Caco-2 (cell line): ENCODE data around the gene BCOR. TPM values are rescaled to one million over a fixed set of nuclear protein-coding genes. Genes with fewer than 3 reads are reported as not detected.

Experiments used
- BruUV-seq: library from RNA; stranded (reverse); fragments of 400-500 nt; replicated peaks from 2 replicates; lab custom pipeline; 2021; lab: Mats Ljungman, UMichigan
- CTCF ChIA-PET: fragments of 300-600 bp; sonication (Branson Sonifier 250); formaldehyde crosslinking; loops from one replicate; lab custom pipeline; 2022; ENCODE audit warnings: antibody characterized with exemption; lab: Charles Lee
- POLR2A ChIA-PET: fragments of 300-600 bp; sonication (Branson Sonifier 250); formaldehyde crosslinking; loops from one replicate; lab custom pipeline; 2022; ENCODE audit warnings: antibody characterized with exemption; lab: Charles Lee
- DNase-seq, 2 experiments: peaks; one replicate each; pipeline versions ENCODE4 v3.0.0 to v3.0.0-alpha.2; 2020 to 2022
- H3K27me3 ChIP-seq: replicated peaks from 2 replicates; pipeline ENCODE4 v1.6.0; 2011; ENCODE audit warnings: low read length; ENCODE audit not compliant: control insufficient read depth, insufficient read depth
- H3K36me3 ChIP-seq: 2 replicates; pipeline ENCODE4 v1.5.1; 2011; ENCODE audit warnings: low read length; ENCODE audit not compliant: control insufficient read depth, insufficient read depth
- H3K4me1 ChIP-seq: fragments of 250-450 bp; sonication (Bioruptor Pico); 2 replicates; pipeline ENCODE4 v1.5.1; 2020; ENCODE audit warnings: mild to moderate bottlenecking
- H3K4me3 ChIP-seq: 2 replicates; pipeline ENCODE4 v1.5.1; 2011; ENCODE audit warnings: low read depth, mild to moderate bottlenecking, control low read depth, low read length
- H3K9me3 ChIP-seq: fragments of 250-450 bp; sonication (Bioruptor Pico); 2 replicates; pipeline ENCODE4 v1.5.1; 2020; ENCODE audit warnings: mild to moderate bottlenecking, moderate library complexity
- H3K27ac Mint-ChIP-seq: one replicate; pipeline ENCODE4 v1.8.0; 2022; ENCODE audit warnings: mixed read lengths; ENCODE audit not compliant: unreplicated experiment
- H3K27me3 Mint-ChIP-seq: one replicate; pipeline ENCODE4 v1.8.0; 2022; ENCODE audit warnings: mixed read lengths; ENCODE audit not compliant: insufficient read depth, unreplicated experiment
- H3K36me3 Mint-ChIP-seq: one replicate; pipeline ENCODE4 v1.8.0; 2022; ENCODE audit warnings: mild to moderate bottlenecking, mixed read lengths; ENCODE audit not compliant: insufficient read depth, unreplicated experiment
- H3K4me1 Mint-ChIP-seq: one replicate; pipeline ENCODE4 v1.8.0; 2022; ENCODE audit warnings: low read depth, mixed read lengths; ENCODE audit not compliant: unreplicated experiment
- H3K4me3 Mint-ChIP-seq: one replicate; pipeline ENCODE4 v1.8.0; 2022; ENCODE audit warnings: mild to moderate bottlenecking, moderate library complexity, mixed read lengths; ENCODE audit not compliant: unreplicated experiment
- H3K9me3 Mint-ChIP-seq: one replicate; pipeline ENCODE4 v1.8.0; 2022; ENCODE audit warnings: mixed read lengths; ENCODE audit not compliant: unreplicated experiment
- intact Hi-C: fragments of 100-400 bp; cut with micrococcal nuclease; formaldehyde crosslinking; loops from one replicate; pipeline ENCODE4 v1.10.0; 2022; ENCODE audit not compliant: unreplicated experiment
- total RNA-seq: library from RNA; stranded (reverse); gene quantifications from 2 replicates; pipeline ENCODE4 v1.2.3, GENCODE V29; 2022
- TF ChIP-seq, protein P1 (sequence below), 2 experiments: fragments of 200-600 bp in 1 of 2; IDR thresholded peaks; 1 replicate in 1 of 2; 2 replicates in 1 of 2; pipeline versions ENCODE4 v1.5.1 to v1.8.0; 2011 to 2022; ENCODE audit warnings: antibody characterized with exemption in 1 of 2, control low read depth in 1 of 2, inconsistent platforms in 1 of 2, low read depth in 1 of 2, low read length in 1 of 2, mild to moderate bottlenecking in 1 of 2, moderate library complexity in 1 of 2; ENCODE audit not compliant: insufficient read depth in 1 of 2, severe bottlenecking in 1 of 2, unreplicated experiment in 1 of 2

Gene BCOR
- total RNA-seq, 1 experiment from 2014 or later = 16.2 TPM

DNA sequence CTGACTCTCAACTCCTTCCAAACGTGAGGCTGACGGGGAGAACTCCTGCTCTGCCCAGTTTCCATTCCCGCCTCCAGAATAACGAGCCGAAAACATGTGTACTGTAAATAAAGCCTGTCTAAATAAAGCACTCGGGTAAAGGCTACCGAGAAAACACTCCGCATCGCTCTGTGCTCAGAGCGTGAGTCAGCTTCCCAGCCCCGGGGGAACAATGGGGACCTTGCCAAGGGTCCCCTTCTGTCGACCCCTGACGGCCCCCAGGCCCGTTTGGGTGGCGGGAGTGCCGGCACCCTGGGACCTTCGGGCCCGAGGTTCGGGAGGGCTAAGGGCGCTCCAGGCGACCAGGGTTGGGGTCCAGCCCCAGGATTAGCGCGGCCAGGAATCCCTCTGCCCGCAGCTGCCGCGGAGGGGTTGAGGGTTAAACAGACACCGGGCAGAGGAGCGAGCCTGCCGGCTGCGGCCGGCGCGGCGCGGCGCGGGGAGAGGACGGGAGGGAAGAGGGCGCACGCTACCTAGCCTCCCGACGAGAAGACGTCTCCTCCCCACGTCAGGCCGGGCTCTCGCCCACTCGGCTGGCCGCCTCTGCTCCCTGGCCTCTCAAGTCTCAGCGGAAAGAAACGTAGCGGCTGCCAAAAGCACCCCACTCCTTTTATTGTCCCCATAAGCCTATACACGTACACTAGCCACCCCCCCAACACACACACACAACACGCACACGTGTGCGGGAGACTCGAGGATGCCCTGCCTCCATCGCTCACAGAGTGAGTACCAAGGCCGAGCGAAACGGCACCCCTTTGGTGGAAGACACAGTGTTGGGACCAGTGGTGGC lies 85.5 kb downstream of the BCOR start:
- H3K4me3 ChIP-seq = peak overlapping the region; percentile 69
- CTCF ChIA-PET = no interaction called here
- H3K4me3 Mint-ChIP-seq = peak overlapping the region; percentile 74

DNA sequence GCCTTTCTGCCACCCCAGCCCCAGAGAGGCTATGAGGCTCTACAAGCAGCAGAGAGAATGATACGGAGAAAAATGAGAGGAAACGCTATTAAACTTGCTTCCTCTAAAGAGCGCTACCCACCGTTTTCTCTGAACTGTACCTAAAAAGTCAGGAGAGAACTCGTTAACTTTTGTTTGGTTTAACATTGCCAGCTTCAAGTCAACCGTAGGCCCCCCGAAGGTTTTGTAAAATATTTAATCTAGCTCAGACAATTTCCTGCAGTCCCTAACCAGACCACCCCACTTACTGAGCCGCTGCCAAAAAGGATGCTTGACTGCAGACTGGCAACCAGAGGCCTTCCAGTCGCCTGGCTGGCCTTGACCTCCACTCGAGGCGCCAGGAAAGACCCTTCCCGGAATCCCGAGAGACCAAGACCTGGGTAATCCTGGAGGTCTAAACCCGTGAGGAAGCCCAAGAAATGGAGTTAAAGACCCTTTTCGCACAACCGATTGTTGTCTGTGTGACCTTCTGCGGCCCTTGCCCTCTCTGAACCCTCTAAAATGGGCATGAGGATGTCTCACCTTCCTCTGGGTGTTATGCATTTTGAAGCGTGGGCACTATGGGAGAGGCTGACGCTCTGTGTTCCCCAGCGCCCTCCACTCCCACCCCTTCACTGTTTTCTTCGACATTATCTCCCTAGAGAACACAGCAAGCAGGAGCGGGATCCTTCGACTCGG lies 86.3 kb downstream of the BCOR start:
- Mint-ChIP-seq H3K9me3 (no peaks in the 10 kb centered on the region), H3K27me3 (no peaks in the 10 kb centered on the region), H3K36me3 (peaks cover 17% of the 10 kb centered on the region), H3K4me1 (peaks cover 8% of the 10 kb centered on the region), H3K27ac (peak overlapping the region; percentile 89), H3K4me3 (peak overlapping the region; percentile 74)
- Histone ChIP-seq H3K4me3 (peak overlapping the region; percentile 69), H3K27me3 (no peaks in the 10 kb centered on the region), H3K36me3 (no peaks in the 10 kb centered on the region), H3K4me1 (peaks cover 20% of the 10 kb centered on the region), H3K9me3 (no peaks in the 10 kb centered on the region)
- ChIA-PET POLR2A (no interaction called here), CTCF (interaction anchor here (0.7 kb wide), 1 partner anchor 161 kb away, joined by 4 read pairs; no protein-coding TSS in a partner anchor)
- intact Hi-C loops = loop anchor here (2.0 to 10.0 kb wide), 4 partner anchors 87 to 253 kb away; no protein-coding TSS in a partner anchor
- no TSS peak for BruUV-seq
- no peak for DNase-seq
- TF ChIP-seq, protein P1, sequence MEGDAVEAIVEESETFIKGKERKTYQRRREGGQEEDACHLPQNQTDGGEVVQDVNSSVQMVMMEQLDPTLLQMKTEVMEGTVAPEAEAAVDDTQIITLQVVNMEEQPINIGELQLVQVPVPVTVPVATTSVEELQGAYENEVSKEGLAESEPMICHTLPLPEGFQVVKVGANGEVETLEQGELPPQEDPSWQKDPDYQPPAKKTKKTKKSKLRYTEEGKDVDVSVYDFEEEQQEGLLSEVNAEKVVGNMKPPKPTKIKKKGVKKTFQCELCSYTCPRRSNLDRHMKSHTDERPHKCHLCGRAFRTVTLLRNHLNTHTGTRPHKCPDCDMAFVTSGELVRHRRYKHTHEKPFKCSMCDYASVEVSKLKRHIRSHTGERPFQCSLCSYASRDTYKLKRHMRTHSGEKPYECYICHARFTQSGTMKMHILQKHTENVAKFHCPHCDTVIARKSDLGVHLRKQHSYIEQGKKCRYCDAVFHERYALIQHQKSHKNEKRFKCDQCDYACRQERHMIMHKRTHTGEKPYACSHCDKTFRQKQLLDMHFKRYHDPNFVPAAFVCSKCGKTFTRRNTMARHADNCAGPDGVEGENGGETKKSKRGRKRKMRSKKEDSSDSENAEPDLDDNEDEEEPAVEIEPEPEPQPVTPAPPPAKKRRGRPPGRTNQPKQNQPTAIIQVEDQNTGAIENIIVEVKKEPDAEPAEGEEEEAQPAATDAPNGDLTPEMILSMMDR (IDR thresholded peaks at IDR 0.05; ENCODE audit: insufficient read depth in 1 of 2, low read depth in 1 of 2, low read length in 1 of 2, severe bottlenecking in 1 of 2, unreplicated experiment in 1 of 2) = no peak

More for the DNA sequence above, 85.5 kb downstream of the BCOR start:
- intact Hi-C loops = loop anchor here (2.0 to 10.0 kb wide), 4 partner anchors 87 to 253 kb away; no protein-coding TSS in a partner anchor
- peaks cover 8% of the 10 kb centered on the region for H3K4me1 Mint-ChIP-seq
- TF ChIP-seq, protein P1 (IDR thresholded peaks at IDR 0.05; ENCODE audit: insufficient read depth in 1 of 2, low read depth in 1 of 2, low read length in 1 of 2, severe bottlenecking in 1 of 2, unreplicated experiment in 1 of 2) = no peak
- Histone ChIP-seq H3K27me3 (no peaks in the 10 kb centered on the region), H3K36me3 (no peaks in the 10 kb centered on the region), H3K9me3 (no peaks in the 10 kb centered on the region), H3K4me1 (peaks cover 15% of the 10 kb centered on the region)
- no peaks in the 10 kb centered on the region for H3K27me3 Mint-ChIP-seq
- no peaks in the 10 kb centered on the region for H3K9me3 Mint-ChIP-seq
- peaks cover 17% of the 10 kb centered on the region for H3K36me3 Mint-ChIP-seq
- BruUV-seq = TSS peak; percentile 36
- H3K27ac Mint-ChIP-seq = peak overlapping the region; percentile 89
- DNase-seq = peak; percentile 23 to 31
- POLR2A ChIA-PET = no interaction called here
